Left renal pelvis (tissue), 4 donors: Measurements from ENCODE around the gene POLR3A. TPM values are rescaled to one million over a fixed set of nuclear protein-coding genes. Genes with fewer than 3 reads are reported as not detected.

ENCODE experiments used
- DNase-seq, 4 donors: peaks; one replicate each; pipeline ENCODE4 v3.0.0-alpha.2; 2013; ENCODE audit warnings: low read depth in 4 of 4, low spot score in 3 of 4
- polyA plus RNA-seq, 4 donors: library from polyadenylated mRNA; unstranded; fragments of 120-200 nt; gene quantifications; one replicate each; pipeline ENCODE4 v1.2.1, GENCODE V29; 2013; ENCODE audit not compliant: insufficient read length in 4 of 4

Gene POLR3A
- polyA plus RNA-seq, 4 donors = 14.9 to 18.6 (median 17.8) TPM

GRCh38 chr10:78047314-78047891 lies 18.1 kb upstream of the POLR3A start:
- peak in 3 of 4 donors; percentile 77 to 87 (median 79) for DNase-seq

- no peak for DNase-seq
Measured at GRCh38 chr10:78046711-78047269, 17.5 kb upstream of the POLR3A start.

GRCh38 chr10:78045856-78046255 lies 16.5 kb upstream of the POLR3A start:
- no peak for DNase-seq

- no peak for DNase-seq
Measured at GRCh38 chr10:78045237-78045636, 15.9 kb upstream of the POLR3A start.

DNA sequence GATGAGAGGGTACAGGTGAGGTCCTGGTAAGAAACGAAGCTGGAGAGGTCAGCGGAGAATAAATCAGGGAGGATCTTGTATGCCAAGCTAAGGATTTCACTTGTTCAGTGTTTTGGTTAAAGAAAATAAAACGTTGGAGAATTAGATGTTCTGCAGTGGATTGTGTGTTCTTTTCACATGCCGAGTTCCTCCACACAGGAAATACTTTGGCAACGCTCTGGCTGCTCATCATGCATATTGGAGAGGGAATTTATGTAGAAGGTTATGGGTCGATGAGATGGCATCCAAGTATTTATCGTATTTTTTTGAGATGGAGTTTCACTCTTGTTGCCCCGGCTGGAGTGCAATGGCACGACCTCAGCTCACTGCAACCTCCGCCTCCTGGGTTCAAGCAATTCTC lies 15.4 kb upstream of the POLR3A start:
- no peak for DNase-seq

- DNase-seq = no peak
Measured at GRCh38 chr10:78044179-78044578, 14.9 kb upstream of the POLR3A start.

GRCh38 chr10:78042752-78043104 lies 13.4 kb upstream of the POLR3A start:
- no peak for DNase-seq

DNA sequence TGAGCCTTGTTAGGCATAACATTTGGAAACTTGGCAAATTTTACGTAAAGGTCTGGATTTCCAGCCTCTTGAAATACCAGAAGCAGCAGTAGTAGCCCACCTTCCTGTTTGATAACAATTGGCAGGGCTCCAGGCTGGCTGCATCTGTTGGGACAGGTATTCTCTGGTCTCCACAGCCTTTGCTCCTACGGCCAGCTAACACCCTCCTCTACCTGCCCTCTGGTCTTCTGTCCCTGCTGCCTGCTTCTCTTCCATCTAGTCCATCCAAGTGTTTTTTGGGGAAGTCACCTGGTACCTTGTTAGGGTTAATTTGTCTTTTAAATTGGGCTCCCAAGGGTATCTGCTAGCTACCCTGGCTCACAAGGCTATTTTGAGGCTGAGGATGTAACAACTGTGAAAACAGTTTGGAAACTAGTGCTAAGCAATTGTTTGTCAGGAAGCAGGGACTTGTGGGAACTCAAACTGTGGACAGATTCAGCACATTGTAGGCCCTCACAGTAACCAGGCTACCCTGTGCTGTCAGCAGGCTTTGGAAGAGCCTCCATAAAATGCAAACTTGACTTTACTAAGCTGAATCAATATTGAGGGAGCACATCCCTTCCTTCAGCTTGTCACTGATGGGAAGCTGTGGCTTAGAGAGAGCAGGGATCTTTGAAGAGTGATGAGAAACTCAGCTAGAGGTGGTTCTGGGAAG lies 12.9 kb upstream of the POLR3A start:
- DNase-seq = no peak

GRCh38 chr10:78041170-78042057 lies 12.1 kb upstream of the POLR3A start:
- DNase-seq = no peak

- no peak for DNase-seq
Measured at GRCh38 chr10:78039743-78040142, 10.4 kb upstream of the POLR3A start.

DNA sequence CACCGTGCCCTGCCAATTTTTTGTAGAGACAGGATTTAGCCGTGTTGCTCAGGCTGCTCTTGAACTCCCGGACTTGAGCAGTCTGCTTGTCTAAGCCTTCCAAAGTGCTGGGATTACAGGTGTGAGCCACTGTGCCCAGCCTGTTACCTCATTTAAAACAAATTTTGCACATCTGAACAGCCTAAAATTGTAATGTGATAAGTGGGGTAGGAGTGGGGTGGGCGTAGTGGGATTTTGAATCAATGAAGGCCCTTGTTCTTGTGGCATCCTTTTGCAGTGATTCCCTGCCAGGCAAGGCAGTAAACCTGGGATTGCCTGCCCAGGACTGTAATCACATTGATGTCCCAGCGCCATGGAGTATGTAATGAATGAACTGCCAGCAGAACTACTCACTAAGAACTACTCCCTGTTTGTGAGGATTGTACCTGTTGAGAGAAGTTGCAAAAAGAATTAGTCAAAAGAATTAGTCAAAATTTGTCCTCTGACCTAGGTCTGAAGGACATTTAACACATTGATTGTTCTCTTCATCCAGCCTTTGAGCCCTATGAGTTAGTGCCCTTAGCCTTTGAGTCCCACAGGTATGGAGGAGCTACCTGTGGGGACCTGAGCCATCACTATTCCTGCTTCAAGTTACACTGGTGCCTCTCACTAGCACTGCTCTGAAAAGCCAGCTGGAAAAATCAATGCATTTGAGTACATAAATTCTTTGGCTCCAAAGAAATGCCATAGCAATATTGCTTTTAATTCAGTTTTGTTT lies 9.7 kb upstream of the POLR3A start:
- no peak for DNase-seq

GRCh38 chr10:78038105-78038504 lies 8.8 kb upstream of the POLR3A start:
- no peak for DNase-seq

DNA sequence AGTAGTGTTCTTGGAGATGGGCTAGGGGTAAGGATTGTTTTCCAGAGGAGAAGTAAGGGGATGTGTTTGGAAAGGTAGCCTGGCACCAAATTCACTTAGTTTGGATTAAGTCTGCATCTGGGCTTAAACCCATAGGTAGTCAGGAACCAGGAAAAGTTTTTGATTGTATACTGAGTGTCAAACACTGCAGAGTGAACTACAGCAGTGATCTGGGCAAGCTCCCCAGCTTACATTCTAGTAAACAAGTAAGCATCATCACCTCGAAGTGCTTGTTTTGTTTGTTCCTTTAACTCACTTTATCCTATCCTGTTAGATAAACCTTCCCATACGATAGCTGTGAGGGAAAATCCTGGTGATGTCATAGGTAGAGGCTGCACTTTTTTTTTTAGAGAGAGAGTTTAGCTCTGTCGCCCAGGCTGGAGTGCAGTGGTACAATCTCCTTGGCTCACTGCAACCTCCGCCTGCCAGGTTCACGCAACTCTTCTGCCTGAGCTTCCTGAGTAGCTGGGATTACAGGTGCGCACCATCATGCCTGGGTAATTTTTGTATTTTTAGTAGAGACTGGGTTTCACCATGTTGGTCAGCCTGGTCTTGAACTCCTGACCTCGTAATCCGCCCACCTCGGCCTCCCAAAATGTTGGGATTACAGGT lies 6.7 kb upstream of the POLR3A start:
- no peak for DNase-seq

GRCh38 chr10:78035437-78035836 lies 6.1 kb upstream of the POLR3A start:
- DNase-seq = no peak

DNA sequence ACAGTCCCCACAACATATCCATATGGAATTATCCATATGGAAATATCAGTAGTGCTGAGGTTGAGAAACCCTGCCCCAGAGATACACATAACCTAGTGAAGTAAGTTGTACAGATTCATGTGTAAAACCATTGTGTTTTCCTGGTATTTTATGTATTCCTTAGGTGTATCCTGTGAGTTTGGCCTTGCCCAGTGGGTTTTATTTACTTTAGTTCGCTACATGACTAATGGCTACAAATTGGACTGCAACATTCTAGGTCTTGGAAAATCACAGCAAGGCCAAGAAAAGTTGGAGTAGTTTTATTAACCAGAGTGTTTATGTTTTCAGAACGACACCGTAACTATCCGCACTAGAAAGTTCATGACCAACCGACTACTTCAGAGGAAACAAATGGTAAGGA lies 5.7 kb upstream of the POLR3A start:
- DNase-seq = no peak

DNA sequence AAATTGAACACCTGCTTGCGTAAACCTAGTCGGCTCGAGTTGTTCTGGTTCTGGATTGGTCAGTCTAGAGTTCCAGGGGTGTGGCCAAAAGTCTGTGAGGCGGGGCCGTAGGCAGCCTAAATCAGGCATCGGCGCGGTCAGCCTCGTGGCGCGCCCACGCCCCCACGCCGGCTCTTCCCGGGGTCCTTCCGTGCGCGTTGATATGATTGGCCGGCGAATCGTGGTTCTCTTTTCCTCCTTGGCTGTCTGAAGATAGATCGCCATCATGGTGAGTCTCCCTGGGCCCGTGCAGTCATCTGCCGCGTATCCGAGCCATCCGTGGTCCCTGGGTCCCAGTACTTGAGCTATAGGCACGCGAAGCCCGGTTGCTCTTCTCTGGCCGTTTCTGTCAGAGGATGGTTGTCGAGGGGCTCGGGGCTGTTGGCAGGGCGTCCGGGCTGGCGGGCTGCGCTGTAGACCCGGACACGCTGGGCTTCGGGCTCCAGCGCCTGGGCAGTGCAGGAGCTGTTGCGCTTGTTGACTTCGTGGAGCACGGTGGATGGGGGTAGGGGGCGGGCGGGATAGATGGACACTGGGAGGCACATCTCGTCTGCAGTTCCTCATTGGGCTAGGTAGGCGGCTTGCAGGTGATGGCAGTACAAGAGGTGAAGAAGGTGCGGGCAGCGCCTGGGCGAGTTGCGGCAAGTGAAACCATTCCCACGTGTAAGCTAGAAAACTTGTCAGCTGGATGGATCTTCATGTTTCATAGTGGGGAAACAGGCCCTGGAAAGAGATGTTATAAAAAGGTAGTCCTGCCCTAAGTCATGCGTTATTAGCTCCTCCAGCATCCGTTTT lies 4.5 kb upstream of the POLR3A start, which contains the start of gene RPS24:
Gene RPS24, plus strand, starts transcription at position 227 of the 834 bp plus-strand sequence. Its CDS starts 39 bp downstream, at position 266.
- peak; percentile 90 to 94 (median 92) for DNase-seq

DNA sequence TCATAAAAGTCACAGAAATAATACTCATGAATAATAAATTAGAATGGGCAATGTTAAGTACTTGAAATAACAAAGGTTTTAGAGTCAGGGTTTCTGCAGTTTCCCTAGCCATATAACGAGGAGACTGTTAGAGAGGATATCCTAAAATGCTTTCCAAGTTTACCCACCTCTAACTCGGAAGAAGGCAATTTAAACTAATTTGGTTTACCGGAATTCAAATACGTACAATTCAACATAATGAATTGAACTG lies 4.0 kb upstream of the POLR3A start:
- DNase-seq = no peak

GRCh38 chr10:78028438-78029268 lies 662 bp downstream of the POLR3A start:
- no peak for DNase-seq
